ENCODE results near the gene TEX264.

DNA sequence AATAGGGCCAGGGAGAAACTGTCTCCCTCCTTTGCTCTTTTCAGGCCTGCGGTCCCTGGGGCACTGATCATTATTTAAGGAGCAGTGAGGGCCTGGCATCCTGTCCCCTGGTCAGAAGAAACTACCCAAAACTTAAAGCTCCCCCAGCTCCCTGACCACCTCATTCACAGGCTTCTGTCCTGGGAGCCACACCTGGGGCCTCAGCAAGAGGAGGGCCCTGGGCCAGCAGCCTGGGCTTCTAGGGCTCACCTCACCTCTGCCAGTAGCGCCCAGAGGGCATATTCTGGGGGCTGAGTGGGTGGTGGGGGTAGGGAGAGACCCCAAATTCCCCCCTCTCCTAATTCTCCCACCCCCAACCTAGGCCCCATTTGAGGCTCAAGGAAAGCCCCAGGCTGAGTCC is 31.1 kb downstream of the TEX264 start:
- TF ChIP-seq RAD21 (IDR thresholded peaks at IDR 0.05; ENCODE audit: low read depth) (no peak), TEAD4 (IDR thresholded peaks at IDR 0.05) (no peak), TCF12 (IDR thresholded peaks at IDR 0.05; ENCODE audit: low read depth) (no peak), NFIC (IDR thresholded peaks at IDR 0.05) (no peak), EP300 (IDR thresholded peaks at IDR 0.05; ENCODE audit: borderline replicate concordance) (no peak), EGR1 (IDR thresholded peaks at IDR 0.05) (no peak), TAF1 (IDR thresholded peaks at IDR 0.05; ENCODE audit: low read depth) (no peak), CREB1 (IDR thresholded peaks at IDR 0.05; ENCODE audit: low read depth) (no peak)
- TF ChIP-seq, protein P1, sequence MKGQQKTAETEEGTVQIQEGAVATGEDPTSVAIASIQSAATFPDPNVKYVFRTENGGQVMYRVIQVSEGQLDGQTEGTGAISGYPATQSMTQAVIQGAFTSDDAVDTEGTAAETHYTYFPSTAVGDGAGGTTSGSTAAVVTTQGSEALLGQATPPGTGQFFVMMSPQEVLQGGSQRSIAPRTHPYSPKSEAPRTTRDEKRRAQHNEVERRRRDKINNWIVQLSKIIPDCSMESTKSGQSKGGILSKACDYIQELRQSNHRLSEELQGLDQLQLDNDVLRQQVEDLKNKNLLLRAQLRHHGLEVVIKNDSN (IDR thresholded peaks at IDR 0.05): no peak
- TF ChIP-seq, protein P2, sequence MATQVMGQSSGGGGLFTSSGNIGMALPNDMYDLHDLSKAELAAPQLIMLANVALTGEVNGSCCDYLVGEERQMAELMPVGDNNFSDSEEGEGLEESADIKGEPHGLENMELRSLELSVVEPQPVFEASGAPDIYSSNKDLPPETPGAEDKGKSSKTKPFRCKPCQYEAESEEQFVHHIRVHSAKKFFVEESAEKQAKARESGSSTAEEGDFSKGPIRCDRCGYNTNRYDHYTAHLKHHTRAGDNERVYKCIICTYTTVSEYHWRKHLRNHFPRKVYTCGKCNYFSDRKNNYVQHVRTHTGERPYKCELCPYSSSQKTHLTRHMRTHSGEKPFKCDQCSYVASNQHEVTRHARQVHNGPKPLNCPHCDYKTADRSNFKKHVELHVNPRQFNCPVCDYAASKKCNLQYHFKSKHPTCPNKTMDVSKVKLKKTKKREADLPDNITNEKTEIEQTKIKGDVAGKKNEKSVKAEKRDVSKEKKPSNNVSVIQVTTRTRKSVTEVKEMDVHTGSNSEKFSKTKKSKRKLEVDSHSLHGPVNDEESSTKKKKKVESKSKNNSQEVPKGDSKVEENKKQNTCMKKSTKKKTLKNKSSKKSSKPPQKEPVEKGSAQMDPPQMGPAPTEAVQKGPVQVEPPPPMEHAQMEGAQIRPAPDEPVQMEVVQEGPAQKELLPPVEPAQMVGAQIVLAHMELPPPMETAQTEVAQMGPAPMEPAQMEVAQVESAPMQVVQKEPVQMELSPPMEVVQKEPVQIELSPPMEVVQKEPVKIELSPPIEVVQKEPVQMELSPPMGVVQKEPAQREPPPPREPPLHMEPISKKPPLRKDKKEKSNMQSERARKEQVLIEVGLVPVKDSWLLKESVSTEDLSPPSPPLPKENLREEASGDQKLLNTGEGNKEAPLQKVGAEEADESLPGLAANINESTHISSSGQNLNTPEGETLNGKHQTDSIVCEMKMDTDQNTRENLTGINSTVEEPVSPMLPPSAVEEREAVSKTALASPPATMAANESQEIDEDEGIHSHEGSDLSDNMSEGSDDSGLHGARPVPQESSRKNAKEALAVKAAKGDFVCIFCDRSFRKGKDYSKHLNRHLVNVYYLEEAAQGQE (IDR thresholded peaks at IDR 0.05; ENCODE audit: low read depth): no peak
- TF ChIP-seq, protein P3, sequence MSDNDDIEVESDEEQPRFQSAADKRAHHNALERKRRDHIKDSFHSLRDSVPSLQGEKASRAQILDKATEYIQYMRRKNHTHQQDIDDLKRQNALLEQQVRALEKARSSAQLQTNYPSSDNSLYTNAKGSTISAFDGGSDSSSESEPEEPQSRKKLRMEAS (IDR thresholded peaks at IDR 0.05): no peak

Data from Ishikawa (cell line).